Fibroblast of lung (primary cell): ENCODE data around the gene RUNX2.

Source experiments
- EZH2 ChIP-seq: IDR thresholded peaks from 2 replicates; pipeline ENCODE4 v1.5.1; 2012; ENCODE audit warnings: low read length, control low read depth, mild to moderate bottlenecking; ENCODE audit errors: missing control alignments
- TF ChIP-seq, protein P1 (sequence below), 2 donors: IDR thresholded peaks in 1 of 2; conservative IDR thresholded peaks in 1 of 2; 1 replicate in 1 of 2; 2 replicates in 1 of 2; pipeline ENCODE4 v1.5.1; 2011 to 2012; ENCODE audit warnings: low read length in 2 of 2, control low read depth in 1 of 2, inconsistent platforms in 1 of 2, low read depth in 1 of 2, mild to moderate bottlenecking in 1 of 2

DNA sequence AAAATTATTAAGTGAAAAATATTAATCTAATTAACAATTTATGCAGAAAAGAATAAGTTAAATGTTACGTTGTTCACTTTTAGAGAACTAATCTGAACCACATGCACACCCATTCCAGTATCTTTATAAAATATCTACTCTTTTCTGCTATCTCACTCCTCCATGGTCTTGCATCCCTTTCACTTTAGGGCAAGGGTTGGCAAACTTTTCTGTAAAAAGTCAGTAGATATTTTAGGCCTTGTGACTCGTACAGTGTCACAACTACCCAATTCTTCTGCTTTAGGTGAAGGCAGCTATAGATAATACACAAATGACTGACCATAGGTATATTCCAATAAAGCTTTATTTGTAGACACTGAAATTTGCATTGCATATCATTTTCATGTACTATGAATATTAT, 89.3 kb downstream of the RUNX2 start:
- TF ChIP-seq, protein P1, sequence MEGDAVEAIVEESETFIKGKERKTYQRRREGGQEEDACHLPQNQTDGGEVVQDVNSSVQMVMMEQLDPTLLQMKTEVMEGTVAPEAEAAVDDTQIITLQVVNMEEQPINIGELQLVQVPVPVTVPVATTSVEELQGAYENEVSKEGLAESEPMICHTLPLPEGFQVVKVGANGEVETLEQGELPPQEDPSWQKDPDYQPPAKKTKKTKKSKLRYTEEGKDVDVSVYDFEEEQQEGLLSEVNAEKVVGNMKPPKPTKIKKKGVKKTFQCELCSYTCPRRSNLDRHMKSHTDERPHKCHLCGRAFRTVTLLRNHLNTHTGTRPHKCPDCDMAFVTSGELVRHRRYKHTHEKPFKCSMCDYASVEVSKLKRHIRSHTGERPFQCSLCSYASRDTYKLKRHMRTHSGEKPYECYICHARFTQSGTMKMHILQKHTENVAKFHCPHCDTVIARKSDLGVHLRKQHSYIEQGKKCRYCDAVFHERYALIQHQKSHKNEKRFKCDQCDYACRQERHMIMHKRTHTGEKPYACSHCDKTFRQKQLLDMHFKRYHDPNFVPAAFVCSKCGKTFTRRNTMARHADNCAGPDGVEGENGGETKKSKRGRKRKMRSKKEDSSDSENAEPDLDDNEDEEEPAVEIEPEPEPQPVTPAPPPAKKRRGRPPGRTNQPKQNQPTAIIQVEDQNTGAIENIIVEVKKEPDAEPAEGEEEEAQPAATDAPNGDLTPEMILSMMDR (conservative IDR thresholded peaks at IDR 0.05 in 1 of 2, IDR thresholded peaks at IDR 0.05 in 1 of 2; ENCODE audit: low read depth in 1 of 2, low read length in 2 of 2): no peak
- TF ChIP-seq EZH2: no peak
